ENCODE results near the gene TMEM250. TPM values are rescaled to one million over a fixed set of nuclear protein-coding genes. Genes with fewer than 3 reads are reported as not detected.

Gene TMEM250
- total RNA-seq, 2 experiments from 2014 or later = 6.5 to 7.9 TPM

DNA sequence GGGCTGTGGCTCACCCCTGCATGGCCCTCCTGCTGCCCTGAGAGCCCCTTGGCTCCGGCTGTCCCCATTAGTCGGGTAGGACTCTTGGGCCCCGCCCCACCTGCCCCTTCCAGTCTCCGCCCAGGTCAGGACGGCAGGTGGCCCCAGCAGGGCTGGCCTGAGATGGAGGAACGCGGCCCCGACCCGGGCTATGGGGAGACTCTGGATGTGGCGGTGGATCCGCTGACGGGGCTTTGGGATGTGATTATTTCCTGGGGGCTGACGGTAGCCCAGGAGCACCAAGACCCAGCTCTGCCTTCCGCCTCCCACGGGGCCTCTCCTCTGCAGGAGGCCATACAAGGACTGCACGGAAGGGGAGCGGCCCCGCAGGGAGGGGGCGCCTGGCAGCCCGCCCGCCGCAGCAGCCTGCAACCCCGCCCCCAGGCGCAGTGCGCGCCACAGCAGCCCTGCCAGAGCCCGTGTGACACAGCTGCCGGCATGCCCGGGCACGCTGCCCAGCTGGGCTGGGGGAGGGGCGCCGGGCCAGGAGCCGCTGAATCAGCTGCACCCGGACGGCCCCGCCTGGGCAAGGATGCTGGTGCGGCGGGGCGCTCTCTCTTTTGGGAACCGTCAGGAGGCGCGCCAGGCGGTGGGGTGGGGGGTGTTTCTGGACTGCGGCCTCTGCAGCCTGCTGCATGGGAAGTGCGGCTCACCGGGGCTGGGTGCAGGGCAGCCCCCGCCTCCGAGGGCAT lies 9.2 kb downstream of the TMEM250 start:
- Histone ChIP-seq H3K27ac (ENCODE audit: low read depth in 1 of 2, low read length in 2 of 2) (peak overlapping the region; percentile 56 to 73), H3K9me3 (ENCODE audit: control insufficient read depth in 1 of 2, insufficient read depth in 1 of 2, low read length in 2 of 2) (no peaks in the 10 kb centered on the region), H3K27me3 (ENCODE audit: control insufficient read depth in 1 of 2, insufficient read depth in 2 of 2, low read length in 2 of 2) (no peaks in the 10 kb centered on the region), H3K36me3 (ENCODE audit: insufficient read depth, low read length) (no peaks in the 10 kb centered on the region), H3K4me1 (ENCODE audit: insufficient read depth, low read length) (peaks cover 95% of the 10 kb centered on the region), H3K4me3 (ENCODE audit: low read length) (peak overlapping the region; percentile 61)
- intact Hi-C loops (cut with DNase I, micrococcal nuclease) = loop anchor here (1.0 kb wide), 2 partner anchors 9 to 14 kb away; partner anchors contain the start of genes TMEM250 (in 2 of the 2) and NACC2 (in 1 of the 2)
- ATAC-seq (ENCODE audit: poor library complexity) (peak; percentile 93), DNase-seq (peak; percentile 83 to 95 (median 93))
- TF ChIP-seq, protein P1, sequence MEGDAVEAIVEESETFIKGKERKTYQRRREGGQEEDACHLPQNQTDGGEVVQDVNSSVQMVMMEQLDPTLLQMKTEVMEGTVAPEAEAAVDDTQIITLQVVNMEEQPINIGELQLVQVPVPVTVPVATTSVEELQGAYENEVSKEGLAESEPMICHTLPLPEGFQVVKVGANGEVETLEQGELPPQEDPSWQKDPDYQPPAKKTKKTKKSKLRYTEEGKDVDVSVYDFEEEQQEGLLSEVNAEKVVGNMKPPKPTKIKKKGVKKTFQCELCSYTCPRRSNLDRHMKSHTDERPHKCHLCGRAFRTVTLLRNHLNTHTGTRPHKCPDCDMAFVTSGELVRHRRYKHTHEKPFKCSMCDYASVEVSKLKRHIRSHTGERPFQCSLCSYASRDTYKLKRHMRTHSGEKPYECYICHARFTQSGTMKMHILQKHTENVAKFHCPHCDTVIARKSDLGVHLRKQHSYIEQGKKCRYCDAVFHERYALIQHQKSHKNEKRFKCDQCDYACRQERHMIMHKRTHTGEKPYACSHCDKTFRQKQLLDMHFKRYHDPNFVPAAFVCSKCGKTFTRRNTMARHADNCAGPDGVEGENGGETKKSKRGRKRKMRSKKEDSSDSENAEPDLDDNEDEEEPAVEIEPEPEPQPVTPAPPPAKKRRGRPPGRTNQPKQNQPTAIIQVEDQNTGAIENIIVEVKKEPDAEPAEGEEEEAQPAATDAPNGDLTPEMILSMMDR (IDR thresholded peaks at IDR 0.05) = no peak
- peak overlapping the region; percentile 89 for H3K4me3 Mint-ChIP-seq
- no peaks in the 10 kb centered on the region for H3K27me3 Mint-ChIP-seq
- H3K27ac Mint-ChIP-seq = peak overlapping the region; percentile 86
- H3K36me3 Mint-ChIP-seq (ENCODE audit: low read depth) = peaks cover 5% of the 10 kb centered on the region
- ChIA-PET CTCF (interaction anchor here (0.7 to 1.2 kb wide), 4 partner anchors 8 to 142 kb away, joined by 3 to 5 read pairs (median 3); no protein-coding TSS in a partner anchor), POLR2A (interaction anchor here (0.6 to 6.0 kb wide), 11 partner anchors 8 to 254 kb away, joined by 3 to 50 read pairs (median 3); partner anchors contain the start of genes DNLZ, NACC2, TMEM250 and UBAC1)
- H3K4me1 Mint-ChIP-seq (ENCODE audit: low read depth) = peaks cover 78% of the 10 kb centered on the region
- H3K9me3 Mint-ChIP-seq = no peaks in the 10 kb centered on the region

DNA sequence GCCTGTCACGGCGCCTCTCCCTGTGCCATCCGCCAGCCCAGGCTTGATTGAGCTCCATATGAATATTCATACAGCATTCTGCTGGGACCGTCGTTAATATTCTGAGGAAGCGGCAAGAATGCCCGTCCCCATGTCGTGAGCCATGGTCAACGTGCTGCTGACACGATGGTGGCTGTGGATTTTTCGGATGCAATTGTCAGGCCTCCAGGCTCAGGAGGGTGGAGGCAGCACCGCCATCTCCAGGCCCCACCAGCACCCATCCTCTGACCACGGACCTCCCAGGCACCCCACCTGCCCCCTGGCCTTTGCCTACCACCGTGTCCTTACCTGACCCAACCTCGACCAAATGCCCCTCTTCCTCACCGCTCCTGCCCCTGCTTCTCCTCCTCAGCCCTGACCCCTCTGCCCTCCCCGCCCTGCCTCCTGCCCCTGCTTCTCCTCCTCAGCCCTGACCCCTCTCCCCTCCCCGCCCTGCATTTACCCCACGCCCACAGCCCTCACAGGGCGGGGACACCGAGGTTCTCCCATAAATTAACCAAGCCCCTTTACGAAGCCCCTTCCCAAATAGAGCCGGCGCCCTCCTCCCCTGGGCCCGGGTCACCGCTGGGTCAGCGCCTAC lies 9.9 kb downstream of the TMEM250 start:
- H3K27ac ChIP-seq (ENCODE audit: low read depth in 1 of 2, low read length in 2 of 2) = peak overlapping the region; percentile 56 to 73
- H3K36me3 ChIP-seq (ENCODE audit: insufficient read depth, low read length) = no peaks in the 10 kb centered on the region
- CTCF ChIA-PET = interaction anchor here (1.2 to 1.6 kb wide), 3 partner anchors 19 to 141 kb away, joined by 3 to 4 read pairs (median 3); no protein-coding TSS in a partner anchor
- Mint-ChIP-seq H3K27me3 (no peaks in the 10 kb centered on the region), H3K4me1 (ENCODE audit: low read depth) (peaks cover 70% of the 10 kb centered on the region), H3K36me3 (ENCODE audit: low read depth) (peaks cover 5% of the 10 kb centered on the region), H3K4me3 (peak overlapping the region; percentile 89), H3K9me3 (no peaks in the 10 kb centered on the region), H3K27ac (peak overlapping the region; percentile 86)
- POLR2A ChIA-PET = interaction anchor here (0.6 to 6.0 kb wide), 11 partner anchors 9 to 158 kb away, joined by 3 to 50 read pairs (median 4); partner anchors contain the start of genes NACC2, TMEM250 and UBAC1
- TF ChIP-seq, protein P1 (IDR thresholded peaks at IDR 0.05) = no peak
- DNase-seq (no peak), ATAC-seq (ENCODE audit: poor library complexity) (no peak)
- intact Hi-C loops (cut with DNase I, micrococcal nuclease) = loop anchor here (1.0 kb wide), 2 partner anchors 10 to 13 kb away; partner anchors contain the start of genes TMEM250 (in 2 of the 2) and NACC2 (in 1 of the 2)
- H3K4me3 ChIP-seq (ENCODE audit: low read length) = peak overlapping the region; percentile 61
- no peaks in the 10 kb centered on the region for H3K27me3 ChIP-seq (ENCODE audit: control insufficient read depth in 1 of 2, insufficient read depth in 2 of 2, low read length in 2 of 2)
- H3K4me1 ChIP-seq (ENCODE audit: insufficient read depth, low read length) = peaks cover 91% of the 10 kb centered on the region
- no peaks in the 10 kb centered on the region for H3K9me3 ChIP-seq (ENCODE audit: control insufficient read depth in 1 of 2, insufficient read depth in 1 of 2, low read length in 2 of 2)

DNA sequence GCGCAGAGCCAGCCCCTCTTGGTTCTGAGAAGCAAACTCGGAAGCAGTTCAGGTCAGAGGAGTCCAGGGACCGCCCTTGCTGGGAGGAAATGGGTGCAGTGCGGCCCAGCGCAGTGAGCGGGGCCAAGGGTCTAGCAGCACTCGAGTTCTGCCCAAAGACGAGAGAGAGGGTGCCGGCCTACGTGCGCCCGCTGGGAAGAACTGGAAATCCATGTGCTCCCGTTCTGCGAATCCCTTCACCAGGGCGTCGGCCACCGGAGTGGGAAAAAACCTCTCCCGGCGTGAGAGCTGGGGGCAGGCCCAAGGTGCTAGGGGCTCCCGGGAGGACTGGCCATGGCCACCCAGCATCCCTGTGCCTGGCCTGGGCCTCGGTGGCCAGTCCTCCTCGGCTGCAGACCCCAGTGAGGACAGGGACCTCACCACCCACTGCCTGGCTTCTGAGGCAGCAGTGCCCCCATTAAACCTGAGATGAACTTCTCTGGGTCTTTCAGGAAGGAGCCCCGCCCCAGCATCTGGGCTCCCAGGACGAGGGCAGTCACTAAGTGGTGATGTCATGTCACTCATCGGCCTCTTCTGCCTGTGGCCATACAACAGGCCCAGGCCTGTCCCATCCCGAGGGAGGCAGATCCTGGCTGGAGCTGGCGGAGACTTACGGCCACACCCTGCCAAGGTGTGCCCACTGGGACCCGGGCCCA lies 10.6 kb downstream of the TMEM250 start:
- TF ChIP-seq, protein P1 (IDR thresholded peaks at IDR 0.05) = no peak
- CTCF ChIA-PET = interaction anchor here (1.2 to 1.6 kb wide), 2 partner anchors 12 to 18 kb away, joined by 3 to 4 read pairs; no protein-coding TSS in a partner anchor
- Histone ChIP-seq H3K27me3 (ENCODE audit: control insufficient read depth in 1 of 2, insufficient read depth in 2 of 2, low read length in 2 of 2) (no peaks in the 10 kb centered on the region), H3K4me1 (ENCODE audit: insufficient read depth, low read length) (peaks cover 86% of the 10 kb centered on the region), H3K36me3 (ENCODE audit: insufficient read depth, low read length) (no peaks in the 10 kb centered on the region), H3K27ac (ENCODE audit: low read depth in 1 of 2, low read length in 2 of 2) (peak overlapping the region; percentile 69 to 78), H3K4me3 (ENCODE audit: low read length) (no peak overlapping the region), H3K9me3 (ENCODE audit: control insufficient read depth in 1 of 2, insufficient read depth in 1 of 2, low read length in 2 of 2) (no peaks in the 10 kb centered on the region)
- peaks cover 64% of the 10 kb centered on the region for H3K4me1 Mint-ChIP-seq (ENCODE audit: low read depth)
- H3K9me3 Mint-ChIP-seq = no peaks in the 10 kb centered on the region
- POLR2A ChIA-PET = interaction anchor here (1.1 to 6.0 kb wide), 3 partner anchors 9 to 118 kb away, joined by 3 to 50 read pairs (median 10); partner anchors contain the start of gene NACC2
- peak overlapping the region; percentile 89 for H3K4me3 Mint-ChIP-seq
- peak overlapping the region; percentile 88 for H3K27ac Mint-ChIP-seq
- no peaks in the 10 kb centered on the region for H3K27me3 Mint-ChIP-seq
- DNase-seq (no peak), ATAC-seq (ENCODE audit: poor library complexity) (no peak)
- no peaks in the 10 kb centered on the region for H3K36me3 Mint-ChIP-seq (ENCODE audit: low read depth)
- intact Hi-C loops (cut with DNase I, micrococcal nuclease) = no loop called here

All from CD4-positive, alpha-beta T cell (primary cell).